Measurements from ENCODE around the gene ADCY5.

Gene ADCY5

DNA sequence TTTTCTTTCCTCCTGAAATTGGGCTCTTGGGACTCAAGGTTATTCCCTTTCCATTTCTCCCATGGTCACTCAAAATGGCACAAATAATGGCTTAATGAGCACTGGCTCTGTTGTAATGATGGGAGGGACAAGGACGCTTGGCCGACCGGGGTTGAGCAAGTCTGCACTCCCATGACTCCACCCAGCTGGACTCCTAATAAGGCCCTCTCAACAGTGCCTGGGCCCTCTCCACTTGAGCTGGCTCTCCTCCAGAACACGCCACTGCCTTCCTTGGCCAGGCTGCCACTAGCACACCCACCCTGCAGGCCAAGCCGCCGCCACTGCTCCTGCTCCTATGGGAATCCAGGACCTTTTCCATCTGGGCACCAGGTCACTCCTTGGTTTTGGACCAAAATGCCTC lies 42.3 kb downstream of the ADCY5 start:
- DNase-seq (ENCODE audit: low read depth) = no peak

DNA sequence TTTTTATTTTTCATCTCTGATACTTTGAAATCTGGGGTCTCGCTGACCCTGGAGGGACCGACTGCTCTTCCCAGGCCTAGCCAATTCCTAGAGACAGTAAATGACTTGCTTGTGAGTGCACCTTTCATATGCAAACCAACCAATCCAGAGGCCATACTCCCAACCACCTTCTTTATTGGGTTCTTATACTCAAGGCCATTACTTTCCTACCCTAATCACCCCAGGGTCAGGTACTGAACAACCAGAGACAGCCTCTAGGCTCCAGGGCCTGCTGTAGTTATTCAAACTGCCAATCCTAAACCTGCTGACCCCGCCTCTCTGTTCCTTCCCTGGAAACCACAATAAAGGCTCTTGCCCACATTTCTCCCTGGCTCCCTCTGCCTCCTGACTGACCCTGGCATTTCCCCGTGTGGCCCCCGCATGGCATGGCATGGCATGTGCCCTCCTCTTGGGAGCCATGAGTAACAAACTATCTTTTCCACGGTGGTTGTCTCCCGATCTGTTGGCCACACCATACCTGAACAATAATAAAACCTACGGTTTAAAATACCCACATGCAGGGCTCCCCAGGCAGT lies 42.9 kb downstream of the ADCY5 start:
- DNase-seq (ENCODE audit: low read depth) = no peak

DNA sequence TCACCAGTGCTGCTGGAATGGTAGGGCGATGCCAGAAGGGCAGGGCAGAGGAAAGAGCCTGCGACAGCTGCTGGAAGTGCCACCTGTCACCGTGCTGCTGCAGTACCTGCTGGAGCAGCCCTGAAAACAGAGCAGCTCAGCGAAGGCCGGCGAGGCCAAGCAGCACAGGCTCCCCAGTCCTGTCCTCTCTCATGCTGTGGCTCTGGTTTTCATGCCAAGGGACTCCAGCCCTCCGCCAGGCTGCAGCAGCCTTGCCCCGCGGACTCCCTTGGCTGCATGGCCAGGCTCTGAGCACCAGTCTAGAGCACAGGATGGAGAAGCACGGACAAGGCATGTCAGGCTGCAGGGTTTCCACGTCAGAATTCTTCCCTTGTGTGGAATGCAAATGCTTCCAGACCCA lies 43.9 kb downstream of the ADCY5 start:
- no peak for DNase-seq (ENCODE audit: low read depth)

DNA sequence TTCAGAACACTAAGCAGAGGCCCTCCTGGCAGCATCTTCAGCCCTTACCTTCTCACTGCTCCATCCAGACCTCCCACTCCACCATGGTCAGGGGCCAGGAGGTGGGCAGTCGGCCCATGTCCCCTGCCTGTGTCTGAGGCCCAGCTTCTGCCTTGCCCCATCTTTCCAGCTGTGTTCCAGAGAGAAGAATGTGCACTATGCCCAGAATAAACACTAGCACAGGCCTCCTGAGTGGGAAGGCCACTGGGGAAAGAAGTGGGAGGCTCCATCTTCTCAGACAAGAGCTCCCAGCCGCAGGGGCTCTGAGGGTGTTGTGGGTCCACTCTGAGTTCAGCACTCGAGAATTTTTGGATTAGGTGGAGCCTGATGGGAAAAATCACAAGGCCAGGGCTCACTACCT lies 44.5 kb downstream of the ADCY5 start:
- no peak for DNase-seq (ENCODE audit: low read depth)

DNA sequence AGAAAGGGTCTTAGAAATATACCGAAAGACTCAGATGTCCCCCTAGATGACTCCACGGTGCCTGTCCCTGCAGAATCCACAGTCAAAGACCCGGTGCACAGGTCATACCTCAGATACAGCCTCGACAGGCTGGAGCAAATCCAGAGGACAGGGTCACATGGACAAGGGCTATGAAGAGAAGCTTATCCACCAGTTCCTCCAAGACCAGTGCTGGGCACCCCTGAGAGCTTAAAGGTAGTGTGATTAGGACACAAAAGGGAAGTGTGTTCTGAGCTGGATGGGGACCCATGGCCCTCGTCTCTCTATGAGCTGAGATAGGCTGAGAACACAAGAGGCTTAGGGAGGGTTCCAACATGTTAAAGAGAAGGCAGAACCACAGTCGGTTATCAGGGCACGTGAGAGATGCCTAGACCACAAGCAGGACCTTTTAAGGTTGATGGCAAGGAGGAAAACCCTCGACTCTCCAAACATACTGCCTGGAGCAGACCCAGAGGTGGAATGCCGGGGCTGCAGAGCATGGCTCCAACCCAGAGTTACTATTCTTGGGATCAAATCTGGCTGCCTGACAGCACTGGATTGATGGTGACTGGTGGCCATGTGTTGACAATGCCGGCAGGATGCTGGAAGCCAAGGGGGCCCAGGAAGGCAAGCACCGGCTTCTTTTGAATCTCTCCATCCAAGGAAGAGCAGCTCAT lies 46.9 kb downstream of the ADCY5 start:
- DNase-seq (ENCODE audit: low read depth) = no peak

DNA sequence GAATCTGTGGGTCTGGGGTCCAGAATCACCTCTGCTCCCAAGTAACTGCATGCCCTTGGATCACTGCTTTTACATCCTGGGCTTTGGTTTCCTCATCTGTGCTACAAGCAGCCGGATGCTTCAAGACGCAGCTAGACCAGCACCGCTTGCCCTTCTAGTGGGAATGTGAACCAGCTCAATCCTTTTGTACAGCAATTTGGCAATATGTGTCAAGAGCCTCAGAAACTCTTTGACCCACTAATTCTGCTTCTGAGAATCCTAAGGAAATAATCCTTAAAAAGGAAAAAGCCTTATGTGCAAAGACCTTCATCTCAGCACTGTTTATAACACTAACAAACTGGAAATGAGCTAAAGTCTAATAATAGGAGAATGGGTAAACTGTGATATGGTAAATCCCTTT lies 48.7 kb downstream of the ADCY5 start:
- DNase-seq (ENCODE audit: low read depth) = no peak

DNA sequence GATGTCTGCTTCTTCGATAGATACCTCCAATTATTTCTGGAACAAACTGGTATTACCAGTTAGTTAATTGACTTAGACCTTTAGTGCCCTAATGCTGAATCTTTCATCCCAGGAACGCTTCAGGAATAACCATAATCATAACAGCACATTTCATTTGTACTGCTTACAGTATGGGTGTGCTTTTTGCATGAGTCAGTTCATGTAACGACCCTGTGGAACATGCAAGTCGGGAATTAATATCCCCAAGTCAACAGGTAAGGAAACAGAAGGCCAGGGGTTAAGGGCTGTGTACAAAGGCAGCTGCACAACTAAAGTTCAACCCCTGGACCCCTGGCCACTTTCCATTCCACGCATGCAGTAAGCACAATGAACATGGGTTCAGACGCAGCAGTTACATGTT lies 49.2 kb downstream of the ADCY5 start:
- no peak for DNase-seq (ENCODE audit: low read depth)

DNA sequence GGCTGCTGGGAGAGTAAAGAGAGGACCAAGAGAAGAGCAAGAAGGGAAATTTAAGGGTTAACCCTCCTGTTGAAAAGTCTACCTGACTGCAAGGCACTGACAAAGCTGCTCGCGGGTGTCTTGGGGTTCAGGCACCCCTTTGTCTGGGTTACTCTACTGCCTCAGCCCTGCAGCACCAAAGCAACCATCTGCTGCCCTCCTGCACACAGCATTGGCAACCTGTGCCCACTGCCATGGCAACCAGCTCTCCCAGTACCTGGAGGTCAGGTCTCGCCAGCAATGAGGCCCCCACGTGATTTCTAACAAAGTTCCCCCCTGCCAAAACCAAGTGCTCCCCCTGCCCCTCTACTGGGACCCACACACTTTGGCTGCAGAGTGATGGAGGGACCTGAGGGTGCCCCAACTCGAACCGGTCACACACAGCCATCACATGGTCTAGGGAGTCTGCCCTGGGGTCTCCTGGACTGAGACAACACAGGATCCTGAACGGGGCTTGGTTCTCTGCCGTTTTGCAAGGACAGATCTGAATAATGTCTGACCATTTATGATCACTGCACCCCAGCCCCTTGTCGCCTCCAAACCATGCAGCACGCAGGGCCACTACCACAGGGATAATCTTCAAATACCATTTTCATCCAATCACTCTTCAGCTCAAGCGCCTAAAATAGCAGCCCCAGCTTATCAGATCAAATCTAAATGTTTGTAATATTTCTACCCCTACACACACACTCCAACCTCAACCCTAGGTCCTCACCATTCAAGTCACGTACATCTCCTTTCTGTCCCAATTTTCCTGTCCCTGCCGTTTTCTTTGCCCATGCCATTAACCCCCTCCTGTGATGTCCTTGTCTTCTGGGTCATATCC lies 50.7 kb downstream of the ADCY5 start:
- no peak for DNase-seq (ENCODE audit: low read depth)

DNA sequence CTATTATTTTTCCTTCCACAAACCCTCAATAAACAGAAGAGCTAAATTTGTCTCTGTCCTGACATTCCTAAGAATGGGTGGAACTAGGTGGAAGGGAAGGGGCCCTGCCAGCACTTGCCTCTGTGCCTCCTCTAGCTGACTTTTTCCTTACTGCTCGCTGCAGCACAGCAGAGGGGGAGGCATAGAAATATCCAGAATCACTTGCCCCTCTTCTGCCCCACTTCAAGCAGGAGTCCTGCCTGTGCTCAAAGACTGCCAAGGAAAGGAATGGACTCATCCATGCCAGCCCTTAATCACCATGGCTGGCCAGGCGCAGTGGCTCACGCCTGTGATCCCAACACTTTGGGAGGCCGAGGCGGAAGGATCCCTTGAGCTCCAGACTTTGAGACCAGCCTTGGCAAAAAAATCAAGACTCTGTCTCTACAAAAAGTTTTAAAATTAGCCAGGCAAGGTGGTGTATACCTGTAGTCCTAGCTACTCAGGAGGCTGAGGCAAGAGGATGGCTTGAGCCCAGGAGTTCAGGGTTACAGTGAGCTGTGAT lies 51.8 kb downstream of the ADCY5 start:
- no peak for DNase-seq (ENCODE audit: low read depth)

DNA sequence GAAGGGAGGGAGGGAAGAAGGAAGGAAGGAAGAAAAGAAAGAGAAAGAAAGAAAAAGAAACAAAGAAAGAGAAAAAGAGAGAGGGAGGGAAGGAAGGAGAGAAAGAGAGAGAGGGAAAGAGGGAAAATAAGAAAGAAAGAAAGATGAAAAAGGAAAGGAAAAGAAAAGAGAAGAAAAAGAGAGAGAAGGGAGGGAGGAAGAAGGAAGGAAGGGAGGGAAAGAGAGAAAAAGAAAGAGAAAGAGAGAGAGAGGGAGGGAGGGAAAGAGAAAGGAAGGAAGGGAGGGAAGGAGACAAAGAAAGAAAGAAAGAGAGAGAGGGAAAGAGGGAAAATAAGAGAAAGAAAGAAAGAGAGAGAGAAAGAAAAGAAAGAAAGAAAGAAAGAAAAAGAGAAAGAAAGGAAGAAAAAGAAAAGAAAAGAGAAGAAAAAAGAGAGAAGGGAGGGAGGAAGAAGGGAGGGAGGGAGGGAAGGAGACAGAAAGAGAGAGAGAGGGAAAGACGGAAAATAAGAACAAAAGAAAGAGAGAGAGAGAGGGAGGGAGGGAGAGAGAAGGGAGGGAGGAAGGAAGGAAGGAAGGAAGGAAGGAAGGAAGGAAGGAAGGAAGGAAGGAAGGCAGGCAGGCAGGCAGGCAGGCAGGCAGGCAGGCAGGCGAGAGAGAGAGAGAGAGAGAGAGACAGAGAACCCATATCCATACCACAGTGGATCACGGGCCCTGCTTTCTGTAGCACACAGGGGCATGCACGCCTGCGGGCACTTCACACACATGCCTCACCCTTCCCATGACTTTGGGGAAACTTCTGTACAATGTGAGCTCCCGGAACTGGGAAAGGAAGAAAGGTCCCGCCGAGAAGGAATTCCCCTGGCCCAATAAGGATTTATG lies 52.5 kb downstream of the ADCY5 start:
- no peak for DNase-seq (ENCODE audit: low read depth)

DNA sequence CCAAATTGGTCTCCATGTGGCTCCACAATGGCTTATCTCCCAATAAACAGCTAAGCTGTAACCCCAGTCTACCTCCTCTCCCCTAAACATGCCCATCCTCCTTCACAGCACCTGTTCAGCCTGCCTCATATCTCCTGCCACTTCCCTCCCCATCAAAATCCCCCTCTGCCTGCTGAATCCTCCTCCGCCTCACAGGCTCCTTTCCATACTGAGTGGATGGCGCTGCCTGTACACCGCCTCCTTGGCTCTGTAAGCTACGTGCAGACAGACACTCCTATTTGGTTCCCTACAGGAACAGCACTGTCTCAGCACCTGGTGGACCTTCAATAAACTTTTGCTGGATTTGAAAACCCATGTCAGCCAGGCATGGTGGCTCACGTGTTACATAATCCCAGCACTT lies 53.7 kb downstream of the ADCY5 start:
- DNase-seq (ENCODE audit: low read depth) = no peak

DNA sequence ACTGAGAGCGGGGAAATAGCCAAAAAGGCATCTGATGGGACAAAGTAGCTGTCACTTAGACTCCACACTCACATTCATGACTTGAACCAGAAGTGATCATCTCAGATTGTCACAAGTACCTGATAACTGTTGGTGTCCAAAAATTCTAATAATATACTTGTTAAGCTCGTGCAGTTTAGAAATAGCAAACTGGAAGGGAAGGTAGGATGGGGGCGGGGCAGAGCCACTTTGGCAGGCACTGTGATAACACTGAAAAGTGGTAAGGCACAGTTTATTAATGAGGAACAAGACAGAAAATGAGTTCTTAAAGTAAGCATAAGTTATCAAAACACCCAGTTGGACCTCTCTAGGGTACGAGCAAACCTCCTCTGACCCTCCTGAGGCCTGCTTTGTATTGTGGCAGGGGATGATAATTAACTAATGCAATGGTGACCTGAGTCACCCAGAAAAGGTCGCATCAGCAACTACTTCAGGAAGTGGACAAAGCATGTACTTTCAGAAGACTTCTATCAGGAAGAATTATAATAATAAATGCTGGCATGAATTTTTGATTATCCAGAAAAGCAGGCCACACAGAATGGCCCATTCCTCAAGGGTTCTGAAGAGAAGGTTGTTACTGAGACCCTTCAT lies 54.4 kb downstream of the ADCY5 start:
- DNase-seq (ENCODE audit: low read depth) = no peak

DNA sequence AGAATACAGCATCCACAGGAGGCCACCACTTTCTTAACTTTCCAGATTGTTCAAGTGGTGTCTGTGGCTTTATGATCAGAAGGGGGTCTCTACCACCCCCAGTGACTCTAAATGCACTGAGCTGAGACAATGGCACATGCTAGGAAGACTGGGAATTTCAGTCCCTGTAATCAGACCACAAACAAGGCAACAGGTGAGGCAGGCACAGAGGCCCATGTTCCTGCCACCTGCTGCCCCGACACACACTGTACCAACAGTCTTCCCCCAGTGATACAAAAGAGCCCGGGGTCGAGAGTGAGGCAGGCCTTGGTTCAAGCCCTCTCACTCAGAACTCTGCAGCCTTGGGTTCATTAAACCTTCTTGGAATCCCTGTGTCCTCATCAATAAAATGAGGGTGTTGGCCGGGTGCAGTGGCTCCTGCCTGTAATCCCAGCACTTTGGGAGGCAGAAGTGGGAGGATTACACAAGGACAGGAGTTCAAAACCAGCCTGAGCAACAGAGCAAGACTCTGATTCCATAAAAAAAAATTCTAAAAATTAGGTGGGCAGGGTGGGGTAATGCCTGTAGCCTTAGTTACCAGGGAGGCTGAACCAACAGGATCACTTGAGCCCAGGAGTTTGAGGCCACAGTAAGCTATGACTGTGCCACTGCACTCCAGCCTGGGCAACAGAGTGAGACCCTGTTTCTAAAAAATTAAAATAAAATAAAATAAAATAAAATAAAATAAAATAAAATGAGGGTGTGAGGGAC lies 55.8 kb downstream of the ADCY5 start:
- DNase-seq (ENCODE audit: low read depth) = no peak

DNA sequence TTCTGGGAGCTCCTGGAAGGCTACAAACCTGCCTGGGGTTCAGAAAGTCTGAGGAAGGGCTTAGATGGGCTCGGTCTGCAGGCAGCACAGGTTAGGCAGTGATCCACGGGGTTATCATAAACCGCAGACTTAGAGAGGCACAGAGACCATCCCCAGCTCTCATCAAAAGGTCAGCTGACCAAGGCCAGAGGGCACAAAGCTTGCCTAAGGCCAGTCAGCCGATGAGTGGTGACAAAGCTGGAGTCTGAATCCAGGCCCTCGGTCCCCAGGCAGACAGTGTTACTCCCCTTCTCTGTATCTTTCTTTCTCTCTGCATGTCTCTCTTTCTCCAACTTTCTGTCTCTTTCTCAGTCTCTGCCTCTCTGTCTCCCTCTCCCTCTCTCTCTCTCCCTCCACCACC lies 56.5 kb downstream of the ADCY5 start:
- DNase-seq (ENCODE audit: low read depth) = no peak

DNA sequence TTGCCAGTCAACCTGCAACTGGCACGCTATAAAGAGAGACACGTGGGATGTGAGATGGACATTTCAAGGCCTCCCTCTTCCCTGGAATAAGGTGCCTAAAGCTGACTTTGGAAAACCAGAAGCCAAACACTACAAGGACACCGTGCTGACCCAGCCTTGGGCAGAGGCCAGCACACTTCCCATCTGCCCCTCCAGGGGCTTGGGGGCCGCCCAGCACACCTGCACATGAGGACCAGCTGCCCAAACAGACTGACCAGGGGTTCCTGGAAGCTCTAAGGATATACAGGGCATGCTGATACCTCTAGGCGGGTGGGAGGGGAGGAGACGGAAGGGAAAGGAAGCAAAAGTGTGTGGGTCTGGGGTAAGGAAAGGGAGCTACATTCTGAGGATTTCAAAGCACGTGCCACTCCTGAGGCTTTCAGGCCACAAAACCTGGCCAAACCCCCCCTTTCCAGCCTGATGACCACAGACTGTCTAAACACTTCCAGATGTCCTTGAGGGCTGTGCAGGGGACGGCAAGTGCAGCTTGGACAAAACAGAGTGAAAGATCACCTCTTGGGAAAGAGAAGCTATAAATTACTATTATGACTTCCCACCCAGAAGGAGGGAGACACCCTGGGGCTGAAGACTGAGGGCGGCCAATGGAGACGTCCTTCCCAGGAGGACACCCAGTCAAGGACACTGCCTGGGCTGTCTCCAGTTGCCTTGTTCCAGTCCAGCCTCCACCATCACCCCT lies 57.9 kb downstream of the ADCY5 start:
- DNase-seq (ENCODE audit: low read depth) = no peak

DNA sequence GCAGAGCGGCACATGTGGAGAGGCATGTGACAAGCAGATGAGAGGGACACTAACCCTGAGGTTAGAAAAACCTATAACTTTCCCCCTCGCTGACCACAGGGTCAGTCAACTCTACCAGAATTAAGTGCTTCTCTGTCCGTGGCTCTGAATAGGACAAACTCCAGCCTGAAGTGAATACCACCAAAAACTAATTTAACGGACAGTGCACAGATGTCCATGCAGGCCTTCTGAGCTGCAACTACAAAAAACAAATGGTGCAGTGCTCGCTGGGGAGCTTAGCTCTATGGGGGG lies 59.3 kb downstream of the ADCY5 start:
- DNase-seq (ENCODE audit: low read depth) = no peak

DNA sequence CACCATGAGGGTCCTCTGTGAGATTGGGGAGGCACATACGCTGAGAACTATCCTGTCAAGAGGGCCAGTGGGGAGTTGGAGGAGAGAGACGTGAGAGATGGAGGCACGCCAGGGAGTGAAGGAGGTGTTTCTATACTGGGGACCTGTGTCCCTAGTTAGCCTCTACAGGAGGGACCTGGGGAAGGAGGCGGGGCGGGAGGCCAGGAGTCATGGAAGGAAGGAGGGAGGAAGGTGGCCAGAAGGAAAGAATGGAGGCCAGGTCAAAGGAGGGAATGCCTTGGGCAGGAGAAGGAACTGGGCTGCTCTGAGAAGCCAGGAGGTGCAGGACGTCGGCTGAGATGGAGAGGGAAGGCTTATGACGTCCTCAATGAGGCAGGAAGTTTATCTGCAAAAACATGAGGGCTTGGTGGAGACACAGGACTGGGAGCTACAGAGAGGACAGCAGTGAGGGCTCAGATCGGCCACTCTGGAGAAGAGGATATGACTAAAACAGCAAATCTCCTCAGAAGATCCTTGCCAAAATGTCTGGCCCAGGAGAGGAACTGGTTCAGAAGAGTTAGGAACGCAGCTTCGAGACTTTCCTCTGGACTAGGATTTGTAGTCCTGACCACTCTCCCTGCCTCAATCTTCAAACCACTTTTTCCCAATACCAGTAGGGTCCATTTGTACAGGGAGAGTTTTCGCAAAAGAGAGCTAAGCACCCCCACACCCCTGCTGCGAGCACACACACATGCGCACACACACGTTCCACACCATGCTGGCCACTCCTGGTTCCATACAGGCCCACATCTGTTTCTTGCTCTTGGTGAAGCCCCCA lies 59.9 kb downstream of the ADCY5 start:
- no peak for DNase-seq (ENCODE audit: low read depth)

DNA sequence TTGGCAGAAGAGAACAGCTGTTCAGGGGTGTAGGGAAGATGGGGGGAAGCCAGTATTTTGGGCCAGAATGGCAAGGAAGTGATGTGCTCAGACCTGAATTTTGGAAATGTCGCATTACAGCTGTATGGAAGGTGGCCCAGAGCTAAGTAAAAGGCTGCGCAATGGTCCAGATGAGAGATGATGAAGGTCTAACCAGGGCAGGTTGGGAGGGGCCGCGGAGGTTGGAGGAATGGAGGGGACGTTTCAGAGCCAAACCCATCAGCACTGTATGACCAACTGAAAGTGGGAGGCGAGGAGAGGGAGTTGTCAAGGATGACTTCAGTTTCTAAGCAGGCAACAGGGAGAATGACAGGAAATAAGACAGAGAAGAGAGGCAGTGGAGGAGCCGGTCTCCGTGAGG lies 60.8 kb downstream of the ADCY5 start:
- DNase-seq (ENCODE audit: low read depth) = no peak

DNA sequence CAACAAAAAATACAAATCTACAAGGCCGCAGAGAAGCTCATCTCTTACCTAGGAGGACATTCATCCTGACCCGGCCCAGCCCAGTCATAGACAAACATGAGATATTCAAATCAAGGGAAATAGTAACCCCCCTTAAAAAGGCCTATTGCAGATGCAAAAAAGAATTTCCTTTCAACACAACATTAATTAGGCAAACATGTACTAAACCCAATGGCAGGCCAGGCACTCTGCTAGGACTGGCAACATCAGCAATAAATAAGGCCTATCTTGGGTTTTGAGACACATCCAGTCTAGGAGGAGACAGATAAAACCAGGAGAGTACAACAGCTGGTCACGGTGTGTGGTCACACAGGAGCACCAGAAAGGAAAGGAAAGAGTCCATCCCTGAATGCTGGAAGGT lies 61.4 kb downstream of the ADCY5 start:
- no peak for DNase-seq (ENCODE audit: low read depth)

Measured in activated T-cell treated with anti-CD3 and anti-CD28 coated beads for 48 hours (primary cell).